H1 (cell line): ENCODE data around the gene WHAMM. TPM values are rescaled to one million over a fixed set of nuclear protein-coding genes. Genes with fewer than 3 reads are reported as not detected.

Source experiments
- CTCF ChIA-PET: fragments of 300-600 bp; sonication (Branson Sonifier 250); formaldehyde crosslinking; loops from one replicate; lab custom pipeline; 2021; ENCODE audit not compliant: partially characterized antibody; lab: Charles Lee
- POLR2A ChIA-PET: fragments of 300-600 bp; sonication (Branson Sonifier 250); formaldehyde crosslinking; loops from one replicate; lab custom pipeline; 2021; ENCODE audit warnings: inconsistent platforms; ENCODE audit not compliant: partially characterized antibody; lab: Charles Lee
- DNase-seq, 2 experiments: peaks; one replicate each; pipeline versions ENCODE4 v3.0.0 to v3.0.0-alpha.2; 2010 to 2022; ENCODE audit warnings: low spot score in 2 of 2, low read depth in 1 of 2, mixed read lengths in 1 of 2
- FAIRE-seq: peaks from 2 replicates; lab custom pipeline; 2011; peaks lifted over from hg19 to GRCh38; lab: Jason Lieb, UNC
- H2AFZ ChIP-seq: 2 replicates; pipeline ENCODE4 v1.8.1; 2012; ENCODE audit warnings: low read length, inconsistent platforms
- H2AK5ac ChIP-seq: 2 replicates; pipeline ENCODE4 v1.6.1; 2013; ENCODE audit warnings: low read depth, low read length
- H2BK120ac ChIP-seq: replicated peaks from 2 replicates; pipeline ENCODE3; 2013; ENCODE audit warnings: low read depth, low read length, inconsistent platforms
- H2BK12ac ChIP-seq: 2 replicates; pipeline ENCODE4 v1.6.1; 2013; ENCODE audit warnings: low read depth, low read length
- H2BK15ac ChIP-seq: 2 replicates; pipeline ENCODE4 v1.6.1; 2013; ENCODE audit warnings: low read length
- H2BK20ac ChIP-seq: 2 replicates; pipeline ENCODE4 v1.6.1; 2013; ENCODE audit warnings: low read length
- H2BK5ac ChIP-seq: 2 replicates; pipeline ENCODE4 v1.6.1; 2013; ENCODE audit warnings: low read depth, low read length
- H3K14ac ChIP-seq: 2 replicates; pipeline ENCODE4 v1.6.1; 2013; ENCODE audit warnings: inconsistent platforms; ENCODE audit not compliant: insufficient read length
- H3K18ac ChIP-seq: 2 replicates; pipeline ENCODE4 v1.6.1; 2013; ENCODE audit warnings: low read length; ENCODE audit errors: extremely low read depth
- H3K23ac ChIP-seq: 2 replicates; pipeline ENCODE4 v1.6.1; 2013; ENCODE audit warnings: inconsistent platforms; ENCODE audit not compliant: insufficient read length
- H3K23me2 ChIP-seq: 2 replicates; pipeline ENCODE4 v1.6.1; 2013; ENCODE audit warnings: low read depth, low read length
- H3K27ac ChIP-seq: 2 replicates; pipeline ENCODE4 v1.6.1; 2011; ENCODE audit warnings: low read depth, low read length, inconsistent platforms
- H3K27me3 ChIP-seq, 4 experiments: replicated peaks in 1 of 4; 1 replicate in 1 of 4; 2 replicates in 3 of 4; pipeline versions ENCODE4 v1.6.1 to v1.8.1; 2011 to 2013; ENCODE audit warnings: low read length in 3 of 4, mild to moderate bottlenecking in 3 of 4, inconsistent platforms in 2 of 4, mixed read lengths in 2 of 4, moderate library complexity in 1 of 4; ENCODE audit not compliant: control insufficient read depth in 3 of 4, insufficient read depth in 3 of 4; ENCODE audit errors: extremely low read depth in 1 of 4
- H3K36me3 ChIP-seq, 4 experiments: 2 replicates each; pipeline versions ENCODE4 v1.6.1 to v1.8.1; 2011 to 2013; ENCODE audit warnings: mild to moderate bottlenecking in 4 of 4, low read length in 3 of 4, moderate library complexity in 2 of 4, control low read depth in 1 of 4, inconsistent platforms in 1 of 4; ENCODE audit not compliant: insufficient read depth in 4 of 4, control insufficient read depth in 2 of 4
- H3K4ac ChIP-seq: replicated peaks from 2 replicates; pipeline ENCODE3; 2013; ENCODE audit warnings: low read length, low read depth, mixed read lengths, inconsistent platforms; ENCODE audit not compliant: insufficient read length
- H3K4me1 ChIP-seq, 4 experiments: replicated peaks in 1 of 4; 1 replicate in 1 of 4; 2 replicates in 3 of 4; pipeline versions ENCODE4 v1.6.1 to v1.8.1; 2011 to 2013; ENCODE audit warnings: low read length in 3 of 4, inconsistent platforms in 2 of 4, mixed read lengths in 1 of 4; ENCODE audit not compliant: insufficient read depth in 4 of 4, control insufficient read depth in 3 of 4
- H3K4me2 ChIP-seq, 2 experiments: 2 replicates each; pipeline versions ENCODE4 v1.6.1 to v1.8.1; 2011 to 2013; ENCODE audit warnings: low read depth in 2 of 2, low read length in 2 of 2, control low read depth in 1 of 2, inconsistent platforms in 1 of 2, mild to moderate bottlenecking in 1 of 2; ENCODE audit not compliant: insufficient read depth in 1 of 2
- H3K4me3 ChIP-seq, 4 experiments: fragments of 200-600, 300-600 bp in 1 of 4; sonication (generic), shearing (Covaris generic), sonication (Bioruptor Twin) in 1 of 4; 2 replicates each; pipeline versions ENCODE4 v1.5.1 to v1.8.1; 2011 to 2016; ENCODE audit warnings: low read length in 4 of 4, low read depth in 3 of 4, control low read depth in 2 of 4, inconsistent platforms in 2 of 4, mild to moderate bottlenecking in 2 of 4, mixed read lengths in 1 of 4, moderate library complexity in 1 of 4; ENCODE audit not compliant: insufficient read depth in 2 of 4; ENCODE audit errors: extremely low read depth in 1 of 4
- H3K56ac ChIP-seq: replicated peaks from 2 replicates; pipeline ENCODE3; 2013; ENCODE audit warnings: low read depth, mild to moderate bottlenecking, mixed read lengths, low read length, inconsistent platforms; ENCODE audit not compliant: insufficient read length
- H3K79me1 ChIP-seq: 2 replicates; pipeline ENCODE4 v1.6.1; 2013; ENCODE audit warnings: low read depth, low read length, control low read depth
- H3K79me2 ChIP-seq, 2 experiments: 2 replicates each; pipeline versions ENCODE4 v1.6.1 to v1.8.1; 2012 to 2013; ENCODE audit warnings: low read length in 2 of 2, mild to moderate bottlenecking in 2 of 2, inconsistent platforms in 1 of 2; ENCODE audit not compliant: insufficient read depth in 2 of 2, control insufficient read depth in 1 of 2
- H3K9ac ChIP-seq, 4 experiments: replicated peaks in 1 of 4; 1 replicate in 1 of 4; 2 replicates in 3 of 4; pipeline versions ENCODE4 v1.6.1 to v1.8.1; 2011 to 2013; ENCODE audit warnings: low read depth in 3 of 4, low read length in 3 of 4, control low read depth in 2 of 4, mild to moderate bottlenecking in 2 of 4, moderate library complexity in 2 of 4, inconsistent platforms in 1 of 4; ENCODE audit errors: extremely low read depth in 1 of 4
- H3K9me3 ChIP-seq, 2 experiments: 2 replicates each; pipeline versions ENCODE4 v1.6.1 to v1.8.1; 2012 to 2013; ENCODE audit warnings: mild to moderate bottlenecking in 2 of 2, moderate library complexity in 2 of 2, control low read depth in 1 of 2, inconsistent platforms in 1 of 2, low read depth in 1 of 2, low read length in 1 of 2, mixed read lengths in 1 of 2; ENCODE audit not compliant: insufficient read depth in 2 of 2
- H4K20me1 ChIP-seq, 2 experiments: replicated peaks in 1 of 2; 2 replicates each; pipeline versions ENCODE3 to v1.8.1; 2011 to 2013; ENCODE audit warnings: inconsistent platforms in 2 of 2, low read length in 2 of 2, mild to moderate bottlenecking in 1 of 2; ENCODE audit not compliant: insufficient read depth in 2 of 2, control insufficient read depth in 1 of 2
- H4K5ac ChIP-seq: 2 replicates; pipeline ENCODE4 v1.6.1; 2013; ENCODE audit warnings: low read length, low read depth, mixed read lengths, inconsistent platforms; ENCODE audit not compliant: insufficient read length
- H4K8ac ChIP-seq: 2 replicates; pipeline ENCODE4 v1.8.0; 2013; ENCODE audit warnings: mild to moderate bottlenecking, moderate library complexity, low read length, inconsistent platforms; ENCODE audit not compliant: insufficient read depth; ENCODE audit errors: extremely low read depth
- H4K91ac ChIP-seq: replicated peaks from 2 replicates; pipeline ENCODE3; 2013; ENCODE audit warnings: low read length, mixed read lengths, inconsistent platforms; ENCODE audit not compliant: insufficient read length
- CEBPB ChIP-seq: IDR thresholded peaks from 2 replicates; pipeline ENCODE4 v1.6.1; 2012; ENCODE audit warnings: low read depth, low read length
- CHD2 ChIP-seq: IDR thresholded peaks from 2 replicates; pipeline ENCODE4 v1.6.1; 2012; ENCODE audit warnings: low read length, improper control_type of control experiment
- GABPA ChIP-seq: IDR thresholded peaks from 2 replicates; pipeline ENCODE4 v1.6.1; 2011; ENCODE audit warnings: mild to moderate bottlenecking, low read length, moderate library complexity, borderline replicate concordance; ENCODE audit not compliant: insufficient read depth
- HDAC6 ChIP-seq: IDR thresholded peaks from one replicate; pipeline ENCODE4 v1.7.1; 2012; ENCODE audit warnings: low read depth, mild to moderate bottlenecking, inconsistent platforms, low read length, moderate library complexity
- MAFK ChIP-seq: IDR thresholded peaks from 2 replicates; pipeline ENCODE4 v1.6.1; 2012; ENCODE audit warnings: low read depth, mild to moderate bottlenecking, improper control_type of control experiment, low read length
- POLR2A ChIP-seq, 2 experiments: IDR thresholded peaks; 1 replicate in 1 of 2; 2 replicates in 1 of 2; pipeline ENCODE4 v1.6.1; 2011; ENCODE audit warnings: low read depth in 2 of 2, low read length in 2 of 2, mild to moderate bottlenecking in 2 of 2; ENCODE audit errors: control extremely low read depth in 1 of 2
- RNF2 ChIP-seq: fragments of 200-900, 300-1000 bp; sonication (generic); IDR thresholded peaks from 2 replicates; pipeline ENCODE4 v1.7.1; 2016; ENCODE audit warnings: borderline replicate concordance, low read depth, mild to moderate bottlenecking, antibody characterized with exemption, low read length; ENCODE audit not compliant: poor library complexity, severe bottlenecking; ENCODE audit errors: missing control alignments
- SAP30 ChIP-seq: fragments of 300-600 bp; sonication (generic); IDR thresholded peaks from 2 replicates; pipeline ENCODE4 v1.7.1; 2012; ENCODE audit warnings: low read length, moderate library complexity, mild to moderate bottlenecking, inconsistent platforms; ENCODE audit not compliant: insufficient read depth, insufficient replicate concordance
- SRF ChIP-seq: IDR thresholded peaks from 2 replicates; pipeline ENCODE4 v1.6.1; 2011; ENCODE audit warnings: mild to moderate bottlenecking, low read depth, low read length, moderate library complexity
- SUZ12 ChIP-seq: fragments of 200-600 bp; sonication (generic); IDR thresholded peaks from 2 replicates; pipeline ENCODE4 v1.6.1; 2012; ENCODE audit warnings: mild to moderate bottlenecking, inconsistent platforms, low read length, moderate library complexity, mixed read lengths
- TBP ChIP-seq: IDR thresholded peaks from 2 replicates; pipeline ENCODE4 v1.6.1; 2011; ENCODE audit warnings: low read depth, low read length, improper control_type of control experiment
- TCF12 ChIP-seq: IDR thresholded peaks from 2 replicates; pipeline ENCODE4 v1.6.1; 2011; ENCODE audit warnings: low read depth, mild to moderate bottlenecking, low read length
- TEAD4 ChIP-seq: IDR thresholded peaks from 2 replicates; pipeline ENCODE4 v1.6.1; 2012; ENCODE audit warnings: low read depth, low read length, inconsistent platforms, mixed read lengths
- WGBS, 2 experiments: shearing (Covaris generic) in 1 of 2; methylation state at CpG; one replicate each; pipeline versions ENCODE4 v1.1.6 to v1.1.7; 2013 to 2015; ENCODE audit warnings: low lambda C conversion rate in 2 of 2, mixed read lengths in 2 of 2, inconsistent platforms in 1 of 2, low coverage in 1 of 2, missing lambda C conversion rate in 1 of 2; ENCODE audit not compliant: insufficient replicate concordance in 2 of 2, insufficient coverage in 1 of 2, insufficient read length in 1 of 2; ENCODE audit errors: extremely low coverage in 1 of 2, missing lambda C conversion rate in 1 of 2; 5-methylcytosine and 5-hydroxymethylcytosine counted together
- polyA plus RNA-seq, 7 experiments: library from polyadenylated mRNA; depleted of rRNA in 3 of 7; stranded (reverse) in 5 of 7; unstranded in 2 of 7; fragments of >200 nt in 5 of 7; fragments of 200-250 nt in 2 of 7; gene quantifications; 1 replicate in 5 of 7; 2 replicates in 1 of 7; 4 replicates in 1 of 7; pipeline versions ENCODE4 v1.2.1 to v1.2.3, GENCODE V29; 2011 to 2013; ENCODE audit warnings: missing spikeins in 2 of 7, mixed read lengths in 2 of 7
- total RNA-seq: library from RNA; stranded (reverse); fragmentation: NEBNext Ultra II Directional; extraction: Animal tissue kit (Norgen Biotek cat#: 25700); gene quantifications from 2 replicates; pipeline ENCODE4 v1.2.1, GENCODE V29; 2021

WHAMM gene
- total and polyA plus RNA-seq, 2 of the 8 experiments (the other 6 are each of a cell fraction or from before 2014, with no cell fraction given) = 1.1 to 3.3 TPM

GRCh38 chr15:82864967-82865366, 55.5 kb downstream of the WHAMM start:
- Histone ChIP-seq H3K4me3 (no peak overlapping the region), H3K56ac (no peak overlapping the region), H4K91ac (no peak overlapping the region), H4K20me1 (no peaks in the 10 kb centered on the region), H2BK12ac (no peak overlapping the region), H3K79me2 (no peaks in the 10 kb centered on the region), H3K4me2 (no peak overlapping the region), H4K8ac (no peak overlapping the region), H3K18ac (no peak overlapping the region), H2BK120ac (no peak overlapping the region), H2AFZ (no peak overlapping the region), H3K14ac (no peak overlapping the region), H3K9me3 (no peaks in the 10 kb centered on the region), H3K23me2 (no peaks in the 10 kb centered on the region), H3K79me1 (no peaks in the 10 kb centered on the region), H2BK15ac (no peak overlapping the region), H3K27me3 (no peaks in the 10 kb centered on the region), H2BK5ac (no peak overlapping the region), H3K27ac (no peak overlapping the region), H3K23ac (no peak overlapping the region), H3K9ac (no peak overlapping the region), H3K4ac (no peak overlapping the region), H3K4me1 (no peaks in the 10 kb centered on the region), H3K36me3 (no peaks in the 10 kb centered on the region), H4K5ac (no peak overlapping the region), H2BK20ac (no peak overlapping the region), H2AK5ac (no peak overlapping the region)
- CTCF ChIA-PET = interaction anchor here (1.0 kb wide), 1 partner anchor 16 kb away, joined by 3 read pairs; no protein-coding TSS in a partner anchor
- FAIRE-seq (no peak), DNase-seq (no peak)
- 91% methylated on average over 2 of the region's 2 CpGs; no CpG with 5 or more reads in 1 of the 2 experiments for WGBS, 2 experiments
- POLR2A ChIA-PET = no interaction called here
- TF ChIP-seq TEAD4 (no peak), HDAC6 (no peak), TCF12 (no peak), POLR2A (IDR thresholded peaks at IDR 0.05; ENCODE audit: control extremely low read depth in 1 of 2, low read depth in 2 of 2, low read length in 2 of 2) (no peak), RNF2 (no peak), CHD2 (no peak), SAP30 (no peak), GABPA (no peak), CEBPB (no peak), SRF (no peak), MAFK (no peak), SUZ12 (no peak), TBP (no peak)
